Stimulated activated CD8-positive, alpha-beta memory T cell treated with anti-CD3 and anti-CD28 coated beads, Interleukin-15, amount 100 ng/mL, for 1 hour (primary cell): ENCODE results near the gene UBE2D4.
"Not testable (repeated sequence)": the region's sequence is repeated elsewhere in the genome, so short reads cannot be mapped to it uniquely, and the experiment has no call there.

Source experiments
- DNase-seq: peaks from one replicate; pipeline ENCODE4 v3.0.0-alpha.2; 2020; ENCODE audit warnings: low read depth

UBE2D4 gene

GRCh38 chr7:43968172-43969040 is 42.2 kb downstream of the UBE2D4 start:
- DNase-seq, result not testable (repeated sequence)

- not testable (repeated sequence) for DNase-seq
Measured at GRCh38 chr7:43969586-43969985, 43.4 kb downstream of the UBE2D4 start.

GRCh38 chr7:43970698-43971097 is 44.5 kb downstream of the UBE2D4 start:
- DNase-seq, result not testable (repeated sequence)

- not testable (repeated sequence) for DNase-seq
Measured at GRCh38 chr7:43974033-43974573, 47.9 kb downstream of the UBE2D4 start.

- DNase-seq, result not testable (repeated sequence)
Measured at GRCh38 chr7:43974725-43975482, 48.7 kb downstream of the UBE2D4 start.

GRCh38 chr7:43977525-43977924 is 51.3 kb downstream of the UBE2D4 start:
- DNase-seq, result no peak

- DNase-seq, result not testable (repeated sequence)
Measured at GRCh38 chr7:43978102-43978501, 51.9 kb downstream of the UBE2D4 start.

GRCh38 chr7:43982848-43983247 is 56.6 kb downstream of the UBE2D4 start:
- not testable (repeated sequence) for DNase-seq

GRCh38 chr7:43983736-43984135 is 57.5 kb downstream of the UBE2D4 start:
- not testable (repeated sequence) for DNase-seq

- DNase-seq, result peak; percentile 76
Measured at GRCh38 chr7:43985904-43986864, 59.9 kb downstream of the UBE2D4 start.

GRCh38 chr7:43987476-43987875 is 61.2 kb downstream of the UBE2D4 start:
- not testable (repeated sequence) for DNase-seq

GRCh38 chr7:43990011-43990585 is 63.9 kb downstream of the UBE2D4 start:
- not testable (repeated sequence) for DNase-seq

- DNase-seq, result not testable (repeated sequence)
Measured at GRCh38 chr7:43990829-43991228, 64.6 kb downstream of the UBE2D4 start.

GRCh38 chr7:43992896-43993295 is 66.7 kb downstream of the UBE2D4 start:
- not testable (repeated sequence) for DNase-seq

GRCh38 chr7:43994681-43995080 is 68.4 kb downstream of the UBE2D4 start:
- DNase-seq, result not testable (repeated sequence)

GRCh38 chr7:43997532-43997931 is 71.3 kb downstream of the UBE2D4 start, which contains the start of gene SPDYE1:
TSS of gene SPDYE1 (plus strand) at chr7:43997897. CDS start at chr7:43999950, 2,053 bp downstream.
- DNase-seq, result not testable (repeated sequence)
